ENCODE results near the gene MCM3AP.

MCM3AP gene

DNA sequence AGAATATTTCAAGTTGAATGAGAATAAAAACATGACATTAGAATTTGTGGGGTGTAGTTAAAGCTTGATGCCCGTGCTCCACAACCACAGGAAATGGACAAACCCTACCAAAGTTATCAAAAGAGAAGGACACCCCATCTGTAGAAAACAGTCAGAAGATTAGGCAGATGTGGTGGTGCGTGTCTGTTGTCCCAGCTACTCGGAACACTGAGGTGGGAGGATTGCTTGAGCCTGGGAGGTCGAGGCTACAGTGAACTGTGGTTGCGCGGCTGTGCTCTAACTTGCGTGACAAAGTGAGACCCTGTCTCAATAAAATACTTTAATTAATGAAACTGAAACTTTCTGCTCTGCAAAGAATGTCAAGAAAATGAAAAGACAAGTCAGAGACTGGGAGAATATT is 99.7 kb downstream of the MCM3AP start:
- ATAC-seq = no peak
- no peak for TF ChIP-seq GLIS3 (CRISPR knock-in tag; IDR thresholded peaks at IDR 0.05)
- TF ChIP-seq SNAI2 (CRISPR knock-in tag; IDR thresholded peaks at IDR 0.05) = no peak
